ENCODE data around the gene PDZD2.

The PDZD2 gene

DNA sequence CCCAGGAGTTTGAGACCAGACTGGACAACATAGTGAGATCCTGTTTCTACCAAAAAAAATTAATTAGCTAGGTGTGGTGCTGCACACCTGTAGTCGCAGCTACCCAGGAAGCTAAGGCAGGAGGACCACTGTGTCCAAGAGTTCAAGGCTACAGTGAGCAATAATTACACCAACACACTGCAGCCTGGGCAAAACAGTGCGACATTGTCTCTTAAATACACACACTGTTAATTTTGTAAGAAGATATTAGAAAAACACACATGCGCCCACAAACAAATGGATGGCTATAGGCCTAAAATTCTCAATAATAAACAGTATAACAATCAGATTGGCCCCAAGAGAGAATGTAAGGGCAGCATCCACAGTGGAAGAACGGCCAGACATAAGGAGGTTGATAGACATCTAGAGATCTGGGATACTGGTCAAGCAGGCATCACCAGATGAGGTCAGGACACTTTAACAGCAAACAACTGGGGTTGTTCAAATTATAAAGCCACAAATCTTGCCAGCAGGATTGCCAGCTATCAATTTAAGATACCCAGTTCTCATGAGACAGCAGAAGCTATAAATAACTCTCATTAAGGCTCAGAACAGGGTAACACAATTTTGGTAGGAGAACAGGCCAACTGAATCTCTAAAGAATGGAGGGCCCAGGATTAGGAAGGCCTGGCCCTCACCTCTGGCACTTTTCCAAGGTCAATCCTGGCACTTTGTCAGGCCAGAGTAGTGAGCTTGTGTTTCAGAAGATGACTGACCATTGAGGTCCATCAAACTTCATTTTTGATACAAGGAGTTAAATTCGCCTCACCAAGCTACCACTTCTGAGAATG, 505.7 kb downstream of the PDZD2 start:
- no peak for DNase-seq (ENCODE audit: low spot score)

DNA sequence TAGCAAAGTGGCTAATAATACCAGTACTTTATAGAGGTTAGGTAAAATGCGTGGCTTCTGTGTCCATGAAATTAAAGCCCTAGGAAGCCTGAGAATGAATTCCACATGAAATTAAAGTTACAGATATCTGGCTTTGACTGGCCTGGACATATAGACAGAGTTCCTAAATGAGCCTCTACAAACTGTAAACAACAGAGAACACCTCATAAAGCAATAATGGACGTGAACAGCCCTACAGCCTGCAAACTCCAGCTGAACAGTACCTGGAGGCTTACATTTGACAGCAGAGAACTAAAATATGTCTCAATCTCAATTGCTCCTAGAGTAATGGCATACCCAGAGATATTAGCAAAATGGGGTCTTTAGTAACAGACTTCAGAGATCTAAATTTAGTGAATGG, 506.4 kb downstream of the PDZD2 start:
- no peak for DNase-seq (ENCODE audit: low spot score)

DNA sequence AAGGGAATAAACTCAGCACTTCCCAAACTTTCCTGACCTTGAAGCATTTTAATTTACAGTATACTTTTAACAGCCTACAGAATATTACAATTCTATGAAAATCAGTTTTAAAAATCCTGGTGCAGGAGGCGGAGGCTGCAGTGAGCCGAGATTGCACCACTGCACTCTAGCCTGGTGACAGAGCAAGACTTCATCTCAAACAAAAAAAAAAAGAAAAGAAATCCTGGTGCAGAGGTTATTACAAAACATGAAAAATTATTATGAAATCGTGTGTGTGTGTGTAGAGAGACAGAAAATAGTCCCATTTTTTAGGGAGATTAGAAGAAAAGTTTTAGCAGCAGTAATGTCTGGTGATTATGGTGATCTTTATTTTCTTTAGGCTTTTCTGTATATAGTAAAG, 508.3 kb downstream of the PDZD2 start:
- DNase-seq (ENCODE audit: low spot score), result no peak

DNA sequence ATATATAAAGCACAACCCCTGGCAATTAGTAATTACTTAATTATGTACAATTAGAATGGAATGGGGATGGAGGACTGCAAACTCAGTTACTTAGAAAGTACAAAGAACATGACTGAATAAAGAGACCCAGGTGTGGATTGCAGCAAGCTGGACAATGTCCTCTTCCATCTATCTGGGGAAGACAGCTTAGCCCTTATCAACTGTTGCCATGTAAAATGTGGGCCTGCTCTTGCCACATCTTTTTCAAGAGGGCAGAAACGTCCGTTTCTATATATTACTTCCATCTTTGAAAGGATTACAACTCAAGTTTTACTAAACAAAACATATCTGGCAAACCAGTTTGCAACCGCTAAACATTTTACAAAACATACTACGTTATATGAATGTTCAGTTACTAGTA, 509.0 kb downstream of the PDZD2 start:
- DNase-seq (ENCODE audit: low spot score), result no peak

DNA sequence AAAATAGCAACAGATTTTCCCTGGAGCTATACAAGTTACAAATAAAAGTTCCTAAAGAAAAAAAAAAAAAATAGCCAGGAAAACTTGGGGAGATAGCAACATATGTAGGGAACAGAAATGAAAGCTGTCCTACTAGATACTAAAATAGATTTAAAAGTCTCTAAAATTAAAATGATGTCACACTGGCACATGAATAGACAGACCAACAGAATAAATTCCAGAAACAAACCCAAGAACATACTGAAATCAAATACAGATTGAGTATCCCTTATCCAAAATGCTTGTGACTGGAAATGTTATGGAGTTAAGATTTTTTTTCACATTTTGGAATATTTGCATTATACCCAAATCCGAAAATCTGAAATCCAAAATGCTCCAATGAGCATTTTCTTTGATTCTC, 511.4 kb downstream of the PDZD2 start:
- no peak for DNase-seq (ENCODE audit: low spot score)

DNA sequence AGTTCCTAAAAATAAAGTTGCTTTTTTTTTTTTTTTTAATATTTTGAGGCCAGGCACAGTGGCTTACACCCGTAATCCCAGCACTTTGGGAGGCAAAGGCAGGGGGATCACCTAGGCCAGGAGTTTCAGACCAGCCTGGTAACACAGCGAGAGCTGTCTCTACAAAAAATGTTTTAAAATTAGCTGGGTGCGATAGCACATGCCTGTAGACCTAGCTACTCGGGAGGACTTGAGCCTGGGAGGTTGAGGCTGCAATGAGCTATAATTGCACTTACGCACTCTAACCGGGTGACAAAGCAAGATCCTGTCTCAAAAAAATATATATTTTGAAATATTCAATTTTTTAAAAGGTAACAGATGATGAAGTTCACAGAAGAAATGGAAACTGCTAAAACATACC, 512.3 kb downstream of the PDZD2 start:
- DNase-seq (ENCODE audit: low spot score), result no peak

DNA sequence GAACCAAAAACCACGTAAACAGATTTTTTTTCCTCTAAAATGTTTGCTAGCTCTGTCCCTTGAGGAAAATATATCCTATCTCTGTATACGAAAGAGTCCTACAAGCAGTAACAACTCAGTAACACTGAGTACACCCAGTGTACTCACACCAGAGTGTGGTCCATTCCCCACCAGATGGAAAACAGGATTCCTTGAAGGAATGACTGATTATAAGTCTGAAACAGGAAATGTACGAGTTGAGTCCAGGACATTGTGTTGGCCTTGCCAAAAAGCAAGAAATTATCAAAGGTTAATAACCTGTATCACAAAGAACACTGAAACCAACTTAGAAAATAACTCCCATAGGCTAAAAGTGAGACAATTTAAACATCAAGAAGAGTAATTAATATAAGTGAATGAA, 514.8 kb downstream of the PDZD2 start:
- DNase-seq (ENCODE audit: low spot score), result peak; percentile 22

DNA sequence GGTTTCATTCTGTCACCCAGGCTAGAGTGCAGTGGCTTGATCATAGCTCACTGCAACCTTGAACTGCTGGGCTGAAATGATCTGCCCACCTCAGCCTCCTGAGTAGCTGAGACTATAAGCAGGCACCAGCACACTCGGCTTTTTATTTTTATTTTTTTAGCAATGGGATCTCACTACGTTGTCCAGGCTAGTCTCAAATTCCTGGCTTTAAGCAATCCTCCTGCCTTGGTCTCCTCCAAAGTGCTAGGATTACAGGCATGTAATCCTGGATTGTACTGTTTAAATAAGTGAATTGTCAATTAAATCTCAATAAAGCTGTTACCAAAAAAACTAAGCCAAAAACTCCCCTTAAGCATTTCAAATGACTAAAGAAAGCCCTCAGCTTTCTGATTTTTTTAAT, 516.3 kb downstream of the PDZD2 start:
- DNase-seq (ENCODE audit: low spot score), result no peak

DNA sequence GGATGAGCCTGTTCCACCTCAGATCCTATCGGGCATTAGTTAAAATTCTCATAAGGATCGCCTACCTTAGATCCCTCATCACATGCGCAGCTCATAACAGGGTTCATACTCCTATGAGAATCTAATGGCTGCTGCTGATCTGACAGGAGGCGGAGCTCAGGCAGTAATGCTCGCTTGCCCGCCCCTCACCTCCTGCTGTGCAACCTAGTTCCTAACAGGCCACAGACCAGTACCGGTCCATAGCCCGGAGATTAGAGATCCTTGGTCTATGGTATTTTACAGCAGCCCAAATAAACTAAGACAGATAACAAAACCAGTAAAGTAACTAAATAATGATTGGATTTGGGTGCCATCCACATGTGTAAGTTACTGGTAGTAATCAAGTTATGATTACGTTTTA, 517.7 kb downstream of the PDZD2 start:
- DNase-seq (ENCODE audit: low spot score), result no peak

DNA sequence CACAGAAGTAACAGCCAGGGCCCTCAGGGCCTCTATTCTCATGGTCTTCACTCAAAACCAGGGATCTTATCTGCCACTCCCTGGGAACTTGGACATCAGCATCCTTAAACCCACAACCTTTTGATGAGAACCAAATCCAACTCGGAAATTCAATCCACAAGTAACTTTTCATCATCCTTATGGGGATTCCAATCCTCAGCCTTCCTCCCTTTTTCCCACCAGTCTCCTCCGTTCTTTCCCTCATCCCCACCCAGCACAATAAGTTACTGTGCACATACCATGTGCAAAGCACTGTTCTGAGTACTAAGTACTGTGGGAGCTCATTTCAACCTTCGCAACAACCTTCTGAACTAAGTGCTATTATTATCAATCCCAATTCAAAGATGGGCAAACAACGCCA, 518.1 kb downstream of the PDZD2 start:
- no peak for DNase-seq (ENCODE audit: low spot score)

DNA sequence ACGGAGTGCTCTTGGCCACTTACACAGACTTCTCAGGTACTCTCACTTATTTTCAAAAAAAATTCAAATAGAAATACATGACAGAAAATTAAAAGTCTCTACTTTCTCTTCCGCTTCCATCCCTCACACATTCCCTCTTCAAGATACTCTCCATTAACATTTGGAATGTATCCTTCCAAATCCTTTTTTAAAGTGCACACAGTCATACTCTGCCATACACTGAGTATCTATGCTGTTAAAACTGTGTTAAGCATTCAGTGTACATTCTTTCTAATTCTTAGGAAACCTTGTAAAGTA, 519.7 kb downstream of the PDZD2 start:
- DNase-seq (ENCODE audit: low spot score), result no peak

DNA sequence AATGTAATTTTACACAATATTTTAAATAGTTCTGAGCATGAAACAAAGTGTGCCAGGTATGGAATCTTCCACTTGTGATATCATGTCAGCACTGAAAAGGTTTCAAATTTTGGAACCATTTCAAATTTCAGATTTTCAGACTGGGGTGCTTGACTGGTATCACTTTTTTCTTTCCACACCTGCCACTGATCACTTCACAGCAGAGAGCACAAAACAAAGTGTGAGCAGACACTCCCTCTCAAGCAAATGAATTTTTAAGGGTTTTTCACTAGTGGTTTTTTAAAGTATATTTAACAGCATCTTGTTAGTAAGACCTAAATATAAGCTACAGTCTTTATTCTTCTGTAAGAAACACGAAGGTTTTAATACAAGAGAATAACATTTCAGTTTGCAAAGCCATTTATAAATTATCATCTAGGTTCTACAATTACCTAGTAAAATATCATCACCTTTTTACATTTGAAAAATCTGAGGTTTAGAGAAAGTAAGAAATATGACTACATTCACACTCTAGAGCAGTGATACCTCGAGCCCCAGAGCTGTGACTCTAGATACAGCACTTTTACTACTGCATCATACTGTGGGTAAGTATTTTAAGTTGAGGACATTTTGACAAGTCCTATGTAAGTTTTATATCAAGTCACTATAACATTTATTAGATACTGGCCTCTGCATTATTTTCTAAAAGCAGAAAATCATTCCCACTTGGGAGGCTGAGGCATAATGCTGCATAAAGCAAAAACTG, 520.6 kb downstream of the PDZD2 start:
- DNase-seq (ENCODE audit: low spot score), result no peak

DNA sequence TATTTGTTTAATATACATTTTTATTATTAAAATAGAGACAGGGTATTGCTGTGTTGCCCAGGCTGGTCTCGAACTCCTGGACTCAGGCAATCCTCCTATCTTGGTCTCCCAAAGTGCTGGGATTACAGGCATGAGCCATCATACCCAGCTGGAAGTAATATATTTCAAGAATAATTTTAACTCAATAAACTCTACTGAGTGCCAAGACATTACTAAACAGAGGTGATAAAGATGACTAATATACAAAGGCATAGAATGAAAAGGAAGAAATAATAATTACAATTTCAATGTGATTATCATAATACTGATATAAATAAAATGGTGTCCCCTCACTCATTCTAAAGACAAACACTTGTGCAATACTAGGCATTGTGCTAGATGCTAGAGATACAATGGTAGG, 521.3 kb downstream of the PDZD2 start:
- no peak for DNase-seq (ENCODE audit: low spot score)
